ENCODE measurements around the gene ASIC1.

The ASIC1 gene

DNA sequence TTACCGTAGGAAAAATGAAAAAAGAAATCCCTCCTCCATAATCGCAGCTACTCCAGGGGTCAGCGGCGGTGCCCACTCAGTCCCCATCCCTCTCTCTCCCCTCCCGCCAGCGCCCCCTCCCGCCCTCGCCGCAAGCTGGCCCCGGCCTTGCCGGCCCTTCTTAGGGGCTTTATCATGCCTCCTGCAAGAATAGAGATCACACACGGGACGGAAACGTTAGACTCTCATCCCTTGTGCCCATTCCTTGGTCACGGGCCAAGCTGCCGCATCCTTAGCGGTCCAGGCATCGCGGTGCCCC lies 53.9 kb downstream of the ASIC1 start:
- TF ChIP-seq, protein P1, sequence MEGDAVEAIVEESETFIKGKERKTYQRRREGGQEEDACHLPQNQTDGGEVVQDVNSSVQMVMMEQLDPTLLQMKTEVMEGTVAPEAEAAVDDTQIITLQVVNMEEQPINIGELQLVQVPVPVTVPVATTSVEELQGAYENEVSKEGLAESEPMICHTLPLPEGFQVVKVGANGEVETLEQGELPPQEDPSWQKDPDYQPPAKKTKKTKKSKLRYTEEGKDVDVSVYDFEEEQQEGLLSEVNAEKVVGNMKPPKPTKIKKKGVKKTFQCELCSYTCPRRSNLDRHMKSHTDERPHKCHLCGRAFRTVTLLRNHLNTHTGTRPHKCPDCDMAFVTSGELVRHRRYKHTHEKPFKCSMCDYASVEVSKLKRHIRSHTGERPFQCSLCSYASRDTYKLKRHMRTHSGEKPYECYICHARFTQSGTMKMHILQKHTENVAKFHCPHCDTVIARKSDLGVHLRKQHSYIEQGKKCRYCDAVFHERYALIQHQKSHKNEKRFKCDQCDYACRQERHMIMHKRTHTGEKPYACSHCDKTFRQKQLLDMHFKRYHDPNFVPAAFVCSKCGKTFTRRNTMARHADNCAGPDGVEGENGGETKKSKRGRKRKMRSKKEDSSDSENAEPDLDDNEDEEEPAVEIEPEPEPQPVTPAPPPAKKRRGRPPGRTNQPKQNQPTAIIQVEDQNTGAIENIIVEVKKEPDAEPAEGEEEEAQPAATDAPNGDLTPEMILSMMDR (IDR thresholded peaks at IDR 0.05; ENCODE audit: borderline replicate concordance, insufficient read depth, low read depth, low read length) = no peak
- H3K4me3 ChIP-seq (ENCODE audit: low read depth, low read length) = peak overlapping the region; percentile 58

DNA sequence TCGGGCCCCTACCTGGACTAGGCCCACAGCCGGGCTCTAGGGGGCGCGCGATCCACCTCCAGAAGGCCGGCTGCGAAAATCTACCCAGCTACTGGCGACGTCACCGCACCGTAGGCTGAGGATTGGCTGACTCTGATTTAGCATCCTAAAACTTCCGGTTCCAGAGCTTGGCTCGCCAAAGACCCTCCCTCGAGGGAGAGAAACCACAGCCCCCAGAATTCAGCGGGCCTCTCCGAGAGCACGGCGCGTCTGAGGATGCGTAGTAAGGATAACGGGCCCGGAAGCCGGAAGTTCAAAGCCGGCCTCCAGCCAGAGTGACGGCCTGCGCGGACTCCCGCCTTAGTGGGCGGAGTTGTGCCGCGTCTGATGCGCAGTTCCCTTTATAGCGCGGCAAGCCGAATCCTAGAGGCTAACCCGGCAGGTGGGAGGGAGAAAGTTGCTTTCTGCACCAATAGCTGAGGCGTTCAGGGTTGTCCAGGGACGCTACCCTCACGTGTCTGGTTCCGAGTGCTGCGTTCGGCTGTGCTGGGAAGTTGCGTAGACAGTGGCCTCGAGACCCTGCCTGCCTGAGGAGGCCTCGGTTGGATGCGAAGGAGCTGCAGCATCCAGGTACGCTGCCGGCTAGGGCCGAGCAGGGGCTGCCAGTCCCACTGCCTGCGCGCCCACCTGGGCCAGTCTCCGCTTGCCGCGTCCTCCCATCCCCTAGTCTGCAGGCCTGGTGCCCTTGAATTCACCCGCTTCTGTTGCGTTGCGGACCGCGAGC lies 54.5 kb downstream of the ASIC1 start, which contains the start of gene COX14:
TSS of gene COX14 (plus strand) at position 544 of the 763 bp plus-strand sequence. CDS start 7,808 bp downstream, outside the sequence.
- H3K4me3 ChIP-seq (ENCODE audit: low read depth, low read length) = peak within 1 kb of the TSS; percentile 96
- TF ChIP-seq, protein P1 (IDR thresholded peaks at IDR 0.05; ENCODE audit: borderline replicate concordance, insufficient read depth, low read depth, low read length) = peak; percentile 96

DNA sequence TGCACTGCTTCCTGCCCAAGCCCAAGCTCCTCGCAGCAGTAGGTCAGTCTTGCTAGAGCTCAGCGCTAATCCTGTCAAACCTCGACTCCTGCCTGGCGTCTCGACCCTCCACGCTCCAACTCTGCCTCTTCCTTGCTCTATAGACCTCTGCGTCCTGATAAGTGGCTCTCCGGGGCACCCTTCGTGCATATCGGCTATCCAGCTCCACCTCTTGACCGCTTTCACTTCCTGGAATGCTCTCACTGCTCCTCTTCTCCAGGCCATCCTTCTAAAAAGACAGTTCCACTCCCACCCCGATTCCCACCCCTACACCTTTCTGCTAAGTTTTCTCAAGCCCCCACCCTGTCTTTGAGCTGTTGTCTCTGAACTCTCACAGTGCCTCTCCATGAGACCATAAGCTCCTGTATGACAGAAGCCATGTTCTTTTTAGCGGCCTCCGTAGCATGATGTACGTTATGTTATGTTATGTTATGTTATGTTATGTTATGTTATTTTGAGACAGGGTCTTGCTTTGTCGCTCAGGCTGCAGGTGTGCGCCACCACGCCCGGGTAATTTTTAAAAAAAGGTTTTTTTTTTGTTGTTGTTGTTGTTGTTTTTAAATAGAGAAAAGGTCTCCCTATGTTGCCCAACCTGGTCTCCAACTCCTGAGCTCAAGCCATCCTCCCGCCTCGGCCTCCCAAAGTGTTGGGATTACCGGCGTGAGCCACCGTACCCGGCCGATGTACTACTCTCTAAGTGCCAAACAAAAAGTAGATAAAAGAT lies 55.2 kb downstream of the ASIC1 start:
- TF ChIP-seq, protein P1 (IDR thresholded peaks at IDR 0.05; ENCODE audit: borderline replicate concordance, insufficient read depth, low read depth, low read length) = no peak
- peak overlapping the region; percentile 96 for H3K4me3 ChIP-seq (ENCODE audit: low read depth, low read length)

DNA sequence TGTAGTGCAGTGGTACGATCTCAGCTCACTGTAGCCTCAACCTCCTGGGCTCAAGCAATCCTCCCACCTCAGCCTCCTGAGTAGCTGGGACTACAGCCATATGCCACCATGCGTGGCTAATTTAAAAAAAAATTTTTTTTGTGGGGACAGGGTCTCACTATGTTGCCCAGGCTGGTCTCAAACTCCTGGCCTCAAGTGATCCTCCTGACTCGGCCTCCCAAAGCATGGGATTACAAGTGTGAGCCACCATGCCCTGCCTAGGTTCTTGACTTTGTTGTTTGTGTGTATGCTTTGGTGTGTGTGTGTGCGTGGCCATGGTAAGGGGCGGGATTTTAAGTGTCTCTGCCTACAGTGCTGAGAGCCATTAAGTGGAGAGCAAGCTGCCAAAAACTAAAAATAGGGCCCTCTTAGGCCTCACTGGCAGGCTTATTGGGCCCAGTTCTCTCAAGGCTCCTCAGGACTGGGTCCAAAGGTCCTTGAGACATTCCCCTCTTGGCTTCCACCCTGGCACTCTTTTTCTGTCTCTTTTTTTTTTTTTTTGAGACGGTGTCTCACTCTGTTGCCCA lies 59.7 kb downstream of the ASIC1 start:
- TF ChIP-seq, protein P1 (IDR thresholded peaks at IDR 0.05; ENCODE audit: borderline replicate concordance, insufficient read depth, low read depth, low read length) = no peak

DNA sequence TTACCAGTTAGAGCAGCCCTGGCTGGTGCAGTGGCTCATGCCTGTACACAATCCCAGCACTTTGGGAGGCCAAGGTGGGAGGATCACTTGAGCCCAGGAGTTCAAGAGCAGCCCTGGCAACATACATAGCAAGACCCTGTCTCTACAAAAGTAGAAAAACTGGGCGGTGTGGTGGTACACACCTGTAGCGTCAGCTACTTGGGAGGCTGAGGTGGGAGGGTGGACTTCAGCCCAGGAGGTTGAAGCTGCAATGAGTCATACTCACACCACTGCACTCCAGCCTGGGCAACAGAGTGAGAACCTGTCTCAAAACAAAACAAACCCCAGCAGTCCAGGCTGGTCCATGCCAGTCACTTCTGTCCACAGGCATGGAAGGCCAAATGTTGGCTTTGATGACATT lies 62.0 kb downstream of the ASIC1 start:
- TF ChIP-seq, protein P1 (IDR thresholded peaks at IDR 0.05; ENCODE audit: borderline replicate concordance, insufficient read depth, low read depth, low read length) = no peak
- no peak overlapping the region for H3K4me3 ChIP-seq (ENCODE audit: low read depth, low read length)

More for the DNA sequence above, 59.7 kb downstream of the ASIC1 start:
- H3K4me3 ChIP-seq (ENCODE audit: low read depth, low read length) = no peak overlapping the region

DNA sequence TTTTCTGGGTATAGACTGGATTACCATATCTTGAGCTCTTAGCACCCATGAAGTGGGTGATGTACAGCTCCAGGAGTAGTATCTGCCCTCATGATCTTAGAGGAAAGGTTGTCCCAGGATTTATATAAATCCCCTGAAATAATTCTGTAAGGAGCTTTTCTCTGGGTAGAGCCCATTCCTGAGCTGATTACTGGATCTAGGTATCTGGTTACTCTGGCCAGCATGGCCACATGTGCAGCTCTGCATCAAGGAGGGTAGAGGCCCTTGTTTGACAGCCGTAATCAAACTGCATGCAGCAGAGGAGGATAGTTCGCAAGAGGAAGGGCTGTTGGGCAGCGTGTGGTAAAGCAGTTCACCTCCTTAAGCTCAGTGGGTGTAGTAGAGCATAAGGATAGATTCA lies 63.1 kb downstream of the ASIC1 start:
- H3K4me3 ChIP-seq (ENCODE audit: low read depth, low read length) = no peak overlapping the region
- TF ChIP-seq, protein P1 (IDR thresholded peaks at IDR 0.05; ENCODE audit: borderline replicate concordance, insufficient read depth, low read depth, low read length) = no peak

Data from GM12875 (cell line).